ENCODE measurements around the gene RTCB. TPM values are rescaled to one million over a fixed set of nuclear protein-coding genes. Genes with fewer than 3 reads are reported as not detected.

The RTCB gene
- total RNA-seq, 1 experiment from 2014 or later, result 39.8 TPM

DNA sequence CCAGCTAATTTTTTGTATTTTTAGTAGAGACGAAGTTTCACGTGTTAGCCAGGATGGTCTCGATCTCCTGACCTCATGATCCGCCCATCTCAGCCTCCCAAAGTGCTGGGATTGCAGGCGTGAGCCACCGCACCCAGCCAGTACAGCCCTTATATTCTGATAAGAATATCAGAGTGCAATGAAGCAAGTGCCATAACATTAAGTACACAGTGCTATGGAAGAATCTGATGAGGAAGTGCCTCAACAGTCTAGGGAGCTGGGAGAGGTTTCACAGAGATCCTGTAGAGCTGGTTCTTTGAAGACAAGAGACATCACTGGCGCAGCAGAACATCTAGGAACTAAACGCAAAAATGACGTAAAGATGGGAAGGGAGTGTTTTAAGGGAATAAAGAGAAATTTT, 2.1 kb downstream of the RTCB start:
- Histone ChIP-seq H3K27me3 (ENCODE audit: low read length) (no peaks in the 10 kb centered on the region), H3K27ac (ENCODE audit: low read length) (no peak overlapping the region), H4K20me1 (ENCODE audit: insufficient read depth, low read depth, low read length) (peaks cover 7% of the 10 kb centered on the region; the same call in 1 of the 2 replicates), H3K36me3 (ENCODE audit: insufficient read depth, low read length) (peaks cover 35% of the 10 kb centered on the region; the same call in 1 of the 2 replicates), H2AFZ (ENCODE audit: low read length) (no peak overlapping the region), H3K9me2 (replicated peaks; ENCODE audit: insufficient read depth, low read length) (no peaks in the 10 kb centered on the region), H3K9ac (ENCODE audit: low read length) (no peak overlapping the region), H3K4me1 (ENCODE audit: low read length) (peaks cover 42% of the 10 kb centered on the region), H3K4me3 (ENCODE audit: low read length) (peak overlapping the region; percentile 76; the same call in 1 of the 2 replicates), H3K4me2 (ENCODE audit: low read depth, low read length, poor library complexity, severe bottlenecking) (peak overlapping the region; percentile 80), H3K9me3 (ENCODE audit: low read length) (no peaks in the 10 kb centered on the region), H3K79me2 (ENCODE audit: low read length) (peaks cover 59% of the 10 kb centered on the region)
- DNase-seq, result no peak

DNA sequence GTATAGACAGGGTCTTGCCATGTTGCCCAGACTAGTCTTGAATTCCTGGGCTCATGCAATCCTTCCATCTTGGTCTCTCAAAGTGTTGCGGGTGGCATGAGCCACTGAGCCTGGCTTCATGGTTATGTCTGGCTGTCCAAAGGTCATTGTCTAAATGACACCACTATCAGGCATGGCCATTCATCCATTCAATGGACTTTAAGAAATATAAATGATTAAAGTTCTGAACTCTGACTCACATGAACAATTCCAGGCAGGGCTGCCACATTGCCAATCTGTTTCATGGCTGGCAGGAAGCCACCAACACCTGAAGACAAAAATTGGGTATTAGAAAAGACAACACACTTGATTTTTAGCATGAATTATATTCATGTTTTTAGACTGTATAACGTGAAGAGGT, 4.1 kb downstream of the RTCB start:
- no peak overlapping the region for H2AFZ ChIP-seq (ENCODE audit: low read length)
- H3K79me2 ChIP-seq (ENCODE audit: low read length), result peaks cover 59% of the 10 kb centered on the region
- no peak overlapping the region for H3K4me3 ChIP-seq (ENCODE audit: low read length)
- no peaks in the 10 kb centered on the region for H3K9me2 ChIP-seq (replicated peaks; ENCODE audit: insufficient read depth, low read length)
- no peak overlapping the region for H3K9ac ChIP-seq (ENCODE audit: low read length)
- peaks cover 41% of the 10 kb centered on the region; the same call in 1 of the 2 replicates for H3K36me3 ChIP-seq (ENCODE audit: insufficient read depth, low read length)
- no peaks in the 10 kb centered on the region for H3K27me3 ChIP-seq (ENCODE audit: low read length)
- peaks cover 7% of the 10 kb centered on the region; the same call in 1 of the 2 replicates for H4K20me1 ChIP-seq (ENCODE audit: insufficient read depth, low read depth, low read length)
- no peak for DNase-seq
- no peaks in the 10 kb centered on the region for H3K9me3 ChIP-seq (ENCODE audit: low read length)
- H3K27ac ChIP-seq (ENCODE audit: low read length), result 0 out of 2 replicates have a peak overlapping the region, but pooled peaks have one; percentile 59
- H3K4me1 ChIP-seq (ENCODE audit: low read length), result peaks cover 42% of the 10 kb centered on the region
- peak overlapping the region; percentile 25 for H3K4me2 ChIP-seq (ENCODE audit: low read depth, low read length, poor library complexity, severe bottlenecking)

DNA sequence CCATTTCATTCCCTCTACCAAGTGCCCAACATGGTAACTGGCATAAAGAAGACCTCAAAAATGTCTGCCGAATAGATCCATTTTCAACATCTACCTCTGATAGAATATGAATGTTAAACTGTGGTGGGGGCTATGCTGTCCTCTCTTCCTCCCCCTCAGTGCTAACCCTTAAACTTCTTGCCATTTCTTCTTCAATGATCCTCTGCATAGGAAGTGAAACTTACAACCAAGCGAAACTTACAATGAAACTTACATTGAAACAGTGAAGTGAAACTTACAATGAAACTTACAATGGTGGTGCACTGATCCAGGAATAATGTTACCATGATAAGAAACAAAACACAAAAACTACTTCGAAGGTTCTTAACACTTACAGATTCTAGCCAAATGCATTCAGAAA, 4.7 kb downstream of the RTCB start:
- Histone ChIP-seq H3K4me2 (ENCODE audit: low read depth, low read length, poor library complexity, severe bottlenecking) (peak overlapping the region; percentile 25), H3K79me2 (ENCODE audit: low read length) (peaks cover 59% of the 10 kb centered on the region), H3K4me3 (ENCODE audit: low read length) (no peak overlapping the region), H3K4me1 (ENCODE audit: low read length) (peaks cover 38% of the 10 kb centered on the region), H3K9me3 (ENCODE audit: low read length) (no peaks in the 10 kb centered on the region), H3K36me3 (ENCODE audit: insufficient read depth, low read length) (peaks cover 41% of the 10 kb centered on the region; the same call in 1 of the 2 replicates), H2AFZ (ENCODE audit: low read length) (no peak overlapping the region), H3K27ac (ENCODE audit: low read length) (peak overlapping the region; percentile 59), H3K9ac (ENCODE audit: low read length) (no peak overlapping the region), H3K27me3 (ENCODE audit: low read length) (no peaks in the 10 kb centered on the region), H3K9me2 (replicated peaks; ENCODE audit: insufficient read depth, low read length) (no peaks in the 10 kb centered on the region), H4K20me1 (ENCODE audit: insufficient read depth, low read depth, low read length) (peaks cover 7% of the 10 kb centered on the region; the same call in 1 of the 2 replicates)
- peak; percentile 72 for DNase-seq

DNA sequence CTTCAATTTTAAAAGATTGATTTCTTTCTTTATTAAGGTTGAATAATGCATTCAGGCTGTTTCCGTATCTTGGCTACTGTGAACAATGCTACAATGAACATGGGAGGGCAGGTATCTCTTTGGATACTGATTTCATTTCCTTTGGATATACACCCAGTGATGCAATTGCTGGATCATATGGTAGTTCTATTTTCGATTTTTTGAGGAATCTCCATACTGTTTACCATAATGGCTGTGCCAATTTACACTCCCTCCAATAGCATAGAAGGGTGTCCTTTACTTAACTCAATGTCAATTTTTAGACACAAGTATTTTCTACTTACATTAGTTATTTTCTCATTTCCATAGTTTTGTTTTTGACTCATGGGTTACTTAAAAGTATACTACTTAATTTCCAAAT, 8.0 kb downstream of the RTCB start:
- H3K27ac ChIP-seq (ENCODE audit: low read length), result no peak overlapping the region
- no peaks in the 10 kb centered on the region for H3K9me3 ChIP-seq (ENCODE audit: low read length)
- peaks cover 31% of the 10 kb centered on the region for H3K79me2 ChIP-seq (ENCODE audit: low read length)
- no peak for DNase-seq
- H3K4me2 ChIP-seq (ENCODE audit: low read depth, low read length, poor library complexity, severe bottlenecking), result no peak overlapping the region
- no peaks in the 10 kb centered on the region for H3K27me3 ChIP-seq (ENCODE audit: low read length)
- no peak overlapping the region for H2AFZ ChIP-seq (ENCODE audit: low read length)
- H3K4me1 ChIP-seq (ENCODE audit: low read length), result peaks cover 22% of the 10 kb centered on the region
- peaks cover 55% of the 10 kb centered on the region for H3K36me3 ChIP-seq (ENCODE audit: insufficient read depth, low read length)
- no peaks in the 10 kb centered on the region for H3K9me2 ChIP-seq (replicated peaks; ENCODE audit: insufficient read depth, low read length)
- no peaks in the 10 kb centered on the region for H4K20me1 ChIP-seq (ENCODE audit: insufficient read depth, low read depth, low read length)
- H3K4me3 ChIP-seq (ENCODE audit: low read length), result no peak overlapping the region
- H3K9ac ChIP-seq (ENCODE audit: low read length), result no peak overlapping the region

DNA sequence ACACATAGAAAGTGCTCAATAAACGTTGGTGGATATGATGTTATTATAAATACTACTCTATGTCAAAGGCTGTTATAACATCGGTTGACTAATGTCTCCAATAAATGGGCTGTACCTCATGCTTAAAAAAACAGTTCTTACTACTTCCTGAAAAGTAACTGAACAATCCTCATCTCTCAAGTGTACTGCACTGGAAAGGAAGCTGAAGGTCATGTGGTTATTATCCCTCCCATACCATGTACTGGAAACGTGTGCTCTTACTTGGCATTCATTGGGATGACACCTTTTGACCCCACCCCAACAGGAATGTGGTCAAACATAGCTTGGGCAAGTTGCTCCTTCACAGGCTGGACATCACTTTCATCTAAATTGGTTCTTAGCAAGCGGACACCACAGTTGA, 10.6 kb downstream of the RTCB start:
- DNase-seq, result no peak
- no peak overlapping the region for H3K9ac ChIP-seq (ENCODE audit: low read length)
- no peaks in the 10 kb centered on the region for H3K9me2 ChIP-seq (replicated peaks; ENCODE audit: insufficient read depth, low read length)
- no peak overlapping the region for H3K4me2 ChIP-seq (ENCODE audit: low read depth, low read length, poor library complexity, severe bottlenecking)
- H4K20me1 ChIP-seq (ENCODE audit: insufficient read depth, low read depth, low read length), result no peaks in the 10 kb centered on the region
- no peak overlapping the region for H3K4me3 ChIP-seq (ENCODE audit: low read length)
- H2AFZ ChIP-seq (ENCODE audit: low read length), result no peak overlapping the region
- H3K79me2 ChIP-seq (ENCODE audit: low read length), result peaks cover 8% of the 10 kb centered on the region; the same call in 1 of the 2 replicates
- no peaks in the 10 kb centered on the region for H3K27me3 ChIP-seq (ENCODE audit: low read length)
- no peaks in the 10 kb centered on the region for H3K9me3 ChIP-seq (ENCODE audit: low read length)
- H3K27ac ChIP-seq (ENCODE audit: low read length), result no peak overlapping the region
- H3K4me1 ChIP-seq (ENCODE audit: low read length), result no peaks in the 10 kb centered on the region
- peaks cover 53% of the 10 kb centered on the region for H3K36me3 ChIP-seq (ENCODE audit: insufficient read depth, low read length)

DNA sequence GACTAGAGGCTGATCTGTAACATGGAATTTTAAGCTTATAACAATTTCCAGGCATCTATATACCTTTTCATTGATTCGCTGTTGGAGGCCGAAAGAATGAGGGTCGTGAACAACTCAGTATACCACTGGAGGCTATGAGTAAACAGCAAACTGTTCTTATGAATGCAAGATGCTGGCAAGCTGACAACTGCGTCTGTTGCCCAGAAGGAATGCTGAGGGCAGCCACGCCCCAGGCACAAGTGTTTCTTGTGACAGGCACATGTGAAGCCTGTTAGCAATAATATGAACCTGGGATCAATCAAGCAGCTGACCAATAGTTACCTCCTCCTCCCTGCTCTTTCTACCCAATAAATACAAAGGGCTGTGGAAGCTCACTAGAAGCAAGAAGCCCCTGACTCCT, 15.3 kb downstream of the RTCB start:
- Histone ChIP-seq H3K4me3 (ENCODE audit: low read length) (no peak overlapping the region), H3K9me3 (ENCODE audit: low read length) (no peaks in the 10 kb centered on the region), H3K9ac (ENCODE audit: low read length) (no peak overlapping the region), H3K27me3 (ENCODE audit: low read length) (no peaks in the 10 kb centered on the region), H3K4me1 (ENCODE audit: low read length) (no peaks in the 10 kb centered on the region), H3K36me3 (ENCODE audit: insufficient read depth, low read length) (peaks cover 63% of the 10 kb centered on the region), H3K4me2 (ENCODE audit: low read depth, low read length, poor library complexity, severe bottlenecking) (no peak overlapping the region), H3K9me2 (replicated peaks; ENCODE audit: insufficient read depth, low read length) (no peaks in the 10 kb centered on the region), H3K27ac (ENCODE audit: low read length) (no peak overlapping the region), H4K20me1 (ENCODE audit: insufficient read depth, low read depth, low read length) (no peaks in the 10 kb centered on the region), H3K79me2 (ENCODE audit: low read length) (no peaks in the 10 kb centered on the region), H2AFZ (ENCODE audit: low read length) (no peak overlapping the region)
- no peak for DNase-seq

DNA sequence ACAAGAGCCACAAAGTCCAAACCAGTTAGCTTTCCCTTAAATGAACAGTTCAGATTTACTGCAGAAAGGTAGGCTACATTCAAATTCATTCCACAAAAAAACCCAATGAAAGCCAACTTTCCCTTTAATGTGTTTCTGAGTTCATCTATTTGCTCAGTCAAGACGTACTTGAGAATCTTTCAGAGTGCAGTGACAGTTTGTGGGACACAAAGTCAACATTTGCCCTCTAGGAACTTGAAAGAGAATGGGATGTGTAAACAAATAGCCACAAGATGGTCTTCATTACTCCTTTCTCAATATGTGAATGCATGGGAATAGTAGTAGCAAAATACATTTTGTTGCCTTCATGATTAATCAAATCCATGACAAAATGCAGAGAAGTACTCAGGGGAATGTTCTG, 15.8 kb downstream of the RTCB start:
- Histone ChIP-seq H4K20me1 (ENCODE audit: insufficient read depth, low read depth, low read length) (no peaks in the 10 kb centered on the region), H3K79me2 (ENCODE audit: low read length) (no peaks in the 10 kb centered on the region), H3K4me3 (ENCODE audit: low read length) (no peak overlapping the region), H3K9me3 (ENCODE audit: low read length) (no peaks in the 10 kb centered on the region), H3K9me2 (replicated peaks; ENCODE audit: insufficient read depth, low read length) (no peaks in the 10 kb centered on the region), H2AFZ (ENCODE audit: low read length) (no peak overlapping the region), H3K9ac (ENCODE audit: low read length) (no peak overlapping the region), H3K4me1 (ENCODE audit: low read length) (no peaks in the 10 kb centered on the region), H3K27ac (ENCODE audit: low read length) (no peak overlapping the region), H3K27me3 (ENCODE audit: low read length) (no peaks in the 10 kb centered on the region), H3K4me2 (ENCODE audit: low read depth, low read length, poor library complexity, severe bottlenecking) (no peak overlapping the region), H3K36me3 (ENCODE audit: insufficient read depth, low read length) (peaks cover 58% of the 10 kb centered on the region)
- no peak for DNase-seq

DNA sequence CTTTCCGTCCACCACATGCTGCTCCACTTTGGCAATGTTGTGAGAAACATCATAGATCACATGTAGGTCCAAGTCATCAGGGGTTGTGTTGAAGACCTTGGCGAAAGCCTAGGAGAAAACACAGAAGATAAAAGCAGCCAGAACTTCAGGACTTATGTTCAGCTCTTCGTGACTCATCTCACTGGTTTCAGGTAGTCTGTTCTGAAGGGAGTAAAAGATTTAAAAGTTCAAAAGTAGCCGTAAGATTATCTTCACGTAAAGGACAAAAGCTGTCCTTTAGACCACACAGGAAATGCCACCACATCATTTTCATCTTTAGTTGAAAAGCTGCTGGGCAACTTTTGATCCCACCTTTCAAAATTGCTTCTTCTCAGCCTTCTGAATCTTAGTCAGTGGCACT, 16.9 kb downstream of the RTCB start:
- H3K4me3 ChIP-seq (ENCODE audit: low read length), result no peak overlapping the region
- no peaks in the 10 kb centered on the region for H3K4me1 ChIP-seq (ENCODE audit: low read length)
- no peak overlapping the region for H3K27ac ChIP-seq (ENCODE audit: low read length)
- no peak overlapping the region for H3K9ac ChIP-seq (ENCODE audit: low read length)
- peaks cover 55% of the 10 kb centered on the region; the same call in 1 of the 2 replicates for H3K36me3 ChIP-seq (ENCODE audit: insufficient read depth, low read length)
- H2AFZ ChIP-seq (ENCODE audit: low read length), result no peak overlapping the region
- H3K9me3 ChIP-seq (ENCODE audit: low read length), result no peaks in the 10 kb centered on the region
- no peaks in the 10 kb centered on the region for H3K27me3 ChIP-seq (ENCODE audit: low read length)
- H3K79me2 ChIP-seq (ENCODE audit: low read length), result no peaks in the 10 kb centered on the region
- no peak overlapping the region for H3K4me2 ChIP-seq (ENCODE audit: low read depth, low read length, poor library complexity, severe bottlenecking)
- DNase-seq, result no peak
- no peaks in the 10 kb centered on the region for H3K9me2 ChIP-seq (replicated peaks; ENCODE audit: insufficient read depth, low read length)
- H4K20me1 ChIP-seq (ENCODE audit: insufficient read depth, low read depth, low read length), result no peaks in the 10 kb centered on the region
